GM19452 (cell line): Measurements from ENCODE around the gene ATXN10.

Experiments
- ATAC-seq: cut with Tn5 transposase; IDR thresholded peaks from one replicate; pipeline ENCODE4 v1.9.1; 2021; ENCODE audit not compliant: unreplicated experiment

Gene ATXN10

GRCh38 chr22:45887202-45888131, 215.8 kb downstream of the ATXN10 start:
- no peak for ATAC-seq

GRCh38 chr22:45888221-45889092, 216.8 kb downstream of the ATXN10 start:
- no peak for ATAC-seq

- no peak for ATAC-seq
Observed at GRCh38 chr22:45889093-45889538, 217.5 kb downstream of the ATXN10 start.

- ATAC-seq, result no peak
Observed at GRCh38 chr22:45889539-45890350, 218.1 kb downstream of the ATXN10 start.

DNA sequence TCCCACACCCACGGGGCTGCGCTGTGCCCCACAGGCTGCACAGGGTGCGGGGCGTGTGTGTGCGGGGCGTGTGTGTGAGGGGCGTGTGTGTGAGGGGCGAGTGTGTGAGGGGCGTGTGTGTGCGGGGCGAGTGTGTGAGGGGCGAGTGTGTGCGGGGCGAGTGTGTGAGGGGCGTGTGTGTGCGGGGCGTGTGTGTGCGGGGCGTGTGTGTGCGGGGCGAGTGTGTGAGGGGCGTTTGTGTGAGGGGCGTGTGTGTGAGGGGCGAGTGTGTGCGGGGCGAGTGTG, 218.7 kb downstream of the ATXN10 start:
- no peak for ATAC-seq

DNA sequence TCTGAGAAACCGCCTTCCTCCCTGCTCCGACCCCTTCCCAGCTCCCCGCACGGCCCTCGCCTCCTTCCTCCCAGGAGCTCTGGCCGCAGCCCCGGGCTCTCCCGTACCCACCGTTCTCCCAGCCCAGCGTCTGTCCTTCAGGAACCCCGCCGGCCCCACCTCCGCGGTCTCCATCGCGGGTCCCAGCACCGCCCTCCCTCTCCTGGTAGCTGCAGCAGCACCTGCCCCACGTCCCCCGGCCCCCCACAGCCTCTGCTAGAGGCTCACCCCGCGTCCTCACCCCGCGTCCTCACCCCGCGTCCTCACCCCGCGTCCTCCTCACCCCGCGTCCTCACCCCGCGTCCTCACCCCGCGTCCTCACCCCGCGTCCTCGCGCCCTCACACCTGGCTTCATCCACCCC, 219.4 kb downstream of the ATXN10 start:
- no peak for ATAC-seq

DNA sequence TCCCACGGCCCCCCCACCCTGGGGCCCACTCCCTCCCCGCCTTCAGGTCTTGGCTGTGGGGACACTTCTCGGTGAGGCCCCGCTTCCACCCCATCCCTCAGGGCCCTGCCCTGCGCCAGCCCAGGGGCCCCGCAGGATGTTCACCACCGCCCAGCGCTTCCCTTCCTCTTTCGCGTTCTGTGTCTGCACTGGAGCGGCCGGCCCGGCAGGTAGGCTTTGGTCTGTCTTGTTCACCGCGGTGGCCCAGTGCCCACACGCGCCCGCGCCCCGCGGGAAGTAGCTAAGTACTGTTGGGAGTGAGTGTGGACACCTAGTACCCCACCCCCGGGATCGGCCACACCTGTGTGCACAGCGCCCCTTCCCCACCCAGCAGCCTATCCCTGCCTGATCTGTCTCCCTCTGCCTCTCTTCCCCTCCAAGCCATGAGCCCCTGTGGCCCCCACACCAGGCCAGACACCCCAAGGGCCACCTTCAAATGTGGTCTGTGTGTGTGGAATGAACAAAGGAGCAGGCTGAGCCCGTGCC, 219.9 kb downstream of the ATXN10 start:
- ATAC-seq, result no peak

- no peak for ATAC-seq
Observed at GRCh38 chr22:45891996-45892621, 220.5 kb downstream of the ATXN10 start.

GRCh38 chr22:45892681-45893461, 221.2 kb downstream of the ATXN10 start:
- no peak for ATAC-seq

- ATAC-seq, result no peak
Observed at GRCh38 chr22:45893516-45893915, 221.9 kb downstream of the ATXN10 start.
